ENCODE data around the gene TXN2.

GRCh38 chr22:36464715-36465231, 16.7 kb downstream of the TXN2 start:
- TF ChIP-seq EZH2phosphoT487 (IDR thresholded peaks at IDR 0.05; ENCODE audit: borderline replicate concordance, low read length) (no peak), CTCF (IDR thresholded peaks at IDR 0.05; ENCODE audit: low read depth, low read length, poor library complexity, severe bottlenecking) (no peak)
